Measurements from ENCODE around the gene CRACR2B. TPM values are rescaled to one million over a fixed set of nuclear protein-coding genes. Genes with fewer than 3 reads are reported as not detected.

CRACR2B gene
- polyA plus RNA-seq, 3 donors from 2014 or later = 0.74 to 2.2 TPM; not detected in 1

DNA sequence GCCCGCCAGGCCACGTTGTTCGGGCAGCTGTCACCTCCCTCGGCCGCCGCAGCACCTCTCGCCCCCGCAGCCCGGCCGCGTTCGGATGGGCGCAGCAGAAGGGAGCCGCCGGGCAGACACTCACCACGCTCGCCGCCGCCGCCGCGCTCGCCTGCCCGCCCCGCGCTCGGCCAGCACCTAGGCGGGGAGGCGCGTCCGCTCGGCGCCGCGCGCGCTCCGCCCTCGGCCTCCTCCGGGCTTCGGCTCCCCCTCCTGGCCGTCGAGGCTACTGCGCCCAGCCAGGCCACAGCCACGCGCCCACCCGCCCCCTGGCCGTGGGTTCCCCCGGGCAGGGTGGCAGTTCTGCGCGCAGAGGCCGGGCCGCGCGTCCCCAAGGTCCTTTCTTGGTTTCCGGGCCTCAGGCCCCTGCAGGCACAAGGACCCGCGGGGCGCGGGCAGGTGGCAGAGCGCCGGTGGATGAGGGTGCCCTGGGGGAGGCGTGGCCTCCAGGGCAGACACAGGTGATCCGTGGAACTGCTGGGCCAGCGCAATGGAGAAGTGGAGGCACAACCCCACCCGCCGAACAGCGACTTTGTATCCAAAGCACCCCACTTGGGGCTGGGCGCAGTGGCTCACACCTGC, 29.5 kb upstream of the CRACR2B start, which contains the start of gene SLC25A22:
TSS of gene SLC25A22 (minus strand) at position 189 of the 621 bp plus-strand sequence. CDS start 3,275 bp downstream, outside the sequence.
- peaks cover 0 to 5% (median 5%) of the 10 kb centered on the region in 3 donors for H3K27me3 Mint-ChIP-seq (ENCODE audit: low read depth in 3 of 3)
- peaks cover 10 to 15% of the 10 kb centered on the region in 2 donors for H3K4me1 Mint-ChIP-seq
- DNase-seq = peak; percentile 87 to 89 (median 88)
- H3K27ac Mint-ChIP-seq = peak within 1 kb of the TSS; percentile 92 to 97 (median 94)
- no peaks in the 10 kb centered on the region for H3K9me3 Mint-ChIP-seq
- no peaks in the 10 kb centered on the region for H3K36me3 Mint-ChIP-seq
- peak within 1 kb of the TSS; percentile 90 to 95 (median 92) for H3K4me3 Mint-ChIP-seq

DNA sequence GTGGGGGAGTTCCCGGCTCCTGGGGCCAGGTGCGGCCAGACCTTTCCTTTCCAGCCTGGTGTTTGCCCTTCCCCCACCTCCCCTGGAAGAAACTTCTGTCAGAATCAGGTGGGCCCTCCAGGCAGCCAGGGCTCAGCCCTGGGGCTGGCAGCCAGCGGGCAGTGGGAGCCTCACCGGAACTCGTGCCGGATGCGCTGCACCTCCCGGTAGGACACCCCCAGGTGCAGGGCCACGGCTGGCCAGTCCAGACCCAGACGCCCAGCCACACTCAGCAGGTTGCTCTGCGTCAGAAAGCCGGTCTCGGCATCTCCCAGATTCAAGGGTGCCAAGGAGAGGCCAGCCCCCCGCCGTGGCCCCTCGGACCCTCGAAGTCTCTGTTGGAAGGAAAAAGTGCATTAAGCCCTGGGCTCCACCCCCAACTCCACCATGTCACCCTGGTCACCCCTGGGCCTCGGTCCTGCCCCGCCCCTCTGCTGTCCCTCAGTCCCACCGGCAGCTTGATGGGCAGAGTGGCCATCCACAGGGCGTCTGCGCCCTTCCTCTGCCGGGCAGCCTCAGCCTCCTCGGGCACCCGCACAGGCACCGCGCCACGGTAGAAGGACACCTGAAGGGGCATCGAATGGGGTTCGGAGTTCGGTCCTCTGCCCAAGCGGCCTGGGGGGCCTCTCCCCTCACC, 27.9 kb upstream of the CRACR2B start:
- no peaks in the 10 kb centered on the region for H3K9me3 Mint-ChIP-seq
- H3K4me3 Mint-ChIP-seq = no peak overlapping the region
- H3K36me3 Mint-ChIP-seq = no peaks in the 10 kb centered on the region
- no peak overlapping the region for H3K27ac Mint-ChIP-seq
- peaks cover 0 to 5% (median 5%) of the 10 kb centered on the region in 3 donors for H3K27me3 Mint-ChIP-seq (ENCODE audit: low read depth in 3 of 3)
- DNase-seq = no peak
- peaks cover 10 to 18% of the 10 kb centered on the region in 2 donors for H3K4me1 Mint-ChIP-seq

DNA sequence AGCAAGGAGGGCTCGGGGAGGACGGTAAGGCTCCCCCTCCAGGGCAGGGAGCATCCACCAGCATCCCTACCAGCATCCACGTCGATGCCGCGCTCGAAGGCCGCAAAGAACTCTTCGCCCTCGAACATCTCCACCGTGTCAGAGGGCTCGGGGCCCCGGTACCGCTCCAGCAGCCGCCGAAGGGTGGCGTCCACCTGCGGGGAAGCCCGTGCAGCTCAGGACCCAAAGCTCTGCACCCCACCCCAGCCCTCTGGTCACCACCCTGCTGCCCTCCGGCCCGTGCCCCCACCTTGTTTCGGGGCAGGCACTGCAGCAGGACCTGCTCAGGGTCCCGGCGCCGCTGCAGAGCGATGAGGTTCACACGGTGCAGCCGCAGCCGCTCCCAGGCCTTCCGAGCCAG, 27.2 kb upstream of the CRACR2B start:
- Mint-ChIP-seq H3K9me3 (no peaks in the 10 kb centered on the region), H3K27ac (no peak overlapping the region), H3K4me1 (peaks cover 10 to 18% of the 10 kb centered on the region in 2 donors), H3K27me3 (ENCODE audit: low read depth in 3 of 3) (peaks cover 0 to 6% (median 5%) of the 10 kb centered on the region in 3 donors), H3K36me3 (no peaks in the 10 kb centered on the region), H3K4me3 (no peak overlapping the region)
- DNase-seq = no peak

DNA sequence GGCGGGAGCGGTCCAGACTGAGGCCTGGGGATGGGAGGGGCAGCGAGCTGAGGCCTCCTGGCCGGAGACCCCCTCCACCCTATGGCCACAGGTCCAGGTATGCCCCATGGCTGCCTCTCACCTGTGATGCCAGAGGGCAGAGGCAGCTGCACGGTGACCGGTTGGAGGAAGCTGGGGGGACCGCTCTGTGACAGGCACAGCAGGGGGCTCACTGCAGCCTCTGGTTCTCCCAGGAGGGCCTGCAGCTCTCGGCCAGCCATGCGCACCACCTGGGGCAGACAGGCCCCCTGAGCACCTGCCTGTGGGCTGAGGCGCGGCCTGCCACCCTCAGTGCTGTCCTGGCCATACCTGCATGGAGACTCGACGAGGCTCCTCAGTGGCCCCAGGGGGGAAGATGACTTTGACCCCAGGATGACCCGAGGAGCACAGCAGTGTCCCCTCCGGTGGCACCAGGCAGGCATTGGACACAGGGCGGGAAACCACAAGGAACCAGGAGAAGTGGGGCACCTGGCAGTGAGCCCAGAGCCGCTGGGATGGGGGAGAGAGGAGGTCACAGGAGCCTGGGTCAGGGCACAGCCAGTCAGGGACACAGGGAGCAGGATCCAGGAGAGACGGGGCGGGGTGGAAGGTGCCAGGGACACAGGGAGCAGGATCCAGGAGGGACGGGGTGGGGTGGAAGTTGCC, 26.5 kb upstream of the CRACR2B start:
- H3K4me1 Mint-ChIP-seq = peaks cover 5 to 15% of the 10 kb centered on the region in 2 donors
- no peaks in the 10 kb centered on the region for H3K36me3 Mint-ChIP-seq
- no peak overlapping the region for H3K27ac Mint-ChIP-seq
- no peaks in the 10 kb centered on the region for H3K9me3 Mint-ChIP-seq
- no peak for DNase-seq
- peaks cover 0 to 5% (median 5%) of the 10 kb centered on the region in 3 donors for H3K27me3 Mint-ChIP-seq (ENCODE audit: low read depth in 3 of 3)
- no peak overlapping the region for H3K4me3 Mint-ChIP-seq

DNA sequence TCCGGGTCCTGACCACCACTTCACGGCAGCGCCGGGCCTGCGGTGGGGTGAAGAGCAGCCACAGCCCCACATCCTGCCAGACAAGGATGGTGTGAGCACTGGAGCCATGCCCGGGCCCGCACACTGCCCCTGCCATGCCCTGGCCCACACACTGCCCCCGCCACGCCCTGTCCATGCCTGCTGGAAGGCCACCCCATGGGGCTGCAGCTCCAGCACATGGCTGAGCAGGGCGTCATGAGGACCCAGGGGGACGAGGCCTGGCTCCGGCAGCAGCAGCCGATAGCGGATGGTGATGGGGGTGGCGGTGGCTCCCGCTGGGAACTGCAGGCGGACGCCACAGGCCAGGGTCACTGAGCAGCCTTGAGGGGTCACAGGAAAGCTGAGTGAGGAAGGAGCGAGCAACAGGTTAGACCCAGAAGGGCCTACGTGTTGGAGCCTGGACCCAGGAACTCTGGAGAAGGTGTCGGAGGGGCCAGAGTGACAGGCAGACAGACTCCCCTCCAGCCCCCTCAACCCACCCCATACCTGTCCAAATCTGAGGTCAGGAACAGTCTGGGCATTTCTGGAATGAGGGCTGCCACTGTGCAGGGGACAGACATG, 25.6 kb upstream of the CRACR2B start:
- H3K4me1 Mint-ChIP-seq = peaks cover 0 to 6% of the 10 kb centered on the region in 2 donors
- no peaks in the 10 kb centered on the region for H3K36me3 Mint-ChIP-seq
- H3K27me3 Mint-ChIP-seq (ENCODE audit: low read depth in 3 of 3) = peaks cover 0 to 5% (median 4%) of the 10 kb centered on the region in 3 donors
- no peak overlapping the region for H3K27ac Mint-ChIP-seq
- DNase-seq = no peak
- no peak overlapping the region for H3K4me3 Mint-ChIP-seq
- no peaks in the 10 kb centered on the region for H3K9me3 Mint-ChIP-seq

DNA sequence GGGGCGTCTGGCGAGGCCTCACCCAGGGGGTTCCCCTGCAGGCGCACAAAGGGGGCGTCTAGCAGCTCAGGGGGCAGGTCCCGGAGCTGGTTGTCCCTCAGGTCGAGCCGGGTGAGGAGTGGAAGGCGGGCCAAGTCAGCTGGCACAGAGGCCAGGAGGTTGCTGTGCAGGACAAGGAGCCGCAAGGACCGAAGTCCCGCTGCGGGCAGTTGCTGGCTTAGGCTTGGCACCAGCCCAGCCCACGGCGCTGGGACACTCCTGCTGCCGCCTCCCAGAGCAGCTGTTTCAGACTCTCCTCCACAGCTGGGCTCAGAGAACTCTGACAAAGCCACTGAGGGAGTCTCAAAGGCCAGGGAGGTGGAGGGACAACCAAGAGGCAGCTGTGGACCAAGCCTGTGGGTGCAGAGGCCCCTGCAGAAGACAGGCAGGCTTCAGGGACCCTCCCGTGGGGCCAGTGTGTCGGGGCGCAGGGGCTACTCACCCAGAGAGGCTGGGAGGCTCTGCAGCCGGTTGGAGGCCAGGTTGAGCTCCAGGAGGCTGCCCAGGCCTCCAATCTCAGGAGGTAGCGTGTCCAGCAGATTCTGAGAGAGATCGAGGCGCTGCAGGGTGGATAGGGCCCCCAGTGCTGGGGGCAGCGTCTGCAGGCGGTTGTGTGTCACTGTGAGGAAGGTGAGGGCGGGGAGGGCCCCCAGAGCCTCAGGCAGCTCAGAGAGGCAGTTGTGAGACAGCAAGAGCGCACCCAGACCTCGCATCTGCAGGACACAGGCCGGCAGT, 24.8 kb upstream of the CRACR2B start:
- Mint-ChIP-seq H3K4me3 (peak overlapping the region in 1 of 5 donors; percentile 13), H3K9me3 (no peaks in the 10 kb centered on the region), H3K4me1 (peaks cover 4 to 6% of the 10 kb centered on the region in 2 donors), H3K36me3 (no peaks in the 10 kb centered on the region), H3K27me3 (ENCODE audit: low read depth in 3 of 3) (peaks cover 0 to 2% (median 2%) of the 10 kb centered on the region in 3 donors), H3K27ac (no peak overlapping the region)
- no peak for DNase-seq

DNA sequence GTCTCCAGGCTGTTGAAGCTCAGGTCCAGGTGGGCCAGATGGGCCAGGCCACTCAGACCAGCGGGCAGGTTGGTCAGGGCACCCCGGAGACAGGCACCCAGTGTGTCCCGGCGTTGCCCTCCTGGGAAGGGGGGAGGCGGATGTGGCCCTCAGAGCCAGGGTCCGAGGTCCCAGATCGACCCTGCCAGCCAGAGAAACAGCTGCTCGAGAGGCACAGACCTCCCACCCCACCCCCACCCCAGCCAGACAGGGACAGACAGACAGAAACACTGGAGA, 24.3 kb upstream of the CRACR2B start:
- H3K27ac Mint-ChIP-seq = no peak overlapping the region
- H3K4me1 Mint-ChIP-seq = peaks cover 8% of the 10 kb centered on the region in 2 donors
- H3K36me3 Mint-ChIP-seq = no peaks in the 10 kb centered on the region
- H3K27me3 Mint-ChIP-seq (ENCODE audit: low read depth in 3 of 3) = peaks cover 0 to 4% (median 2%) of the 10 kb centered on the region in 3 donors
- no peak for DNase-seq
- peak overlapping the region in 1 of 5 donors; percentile 26 for H3K4me3 Mint-ChIP-seq
- H3K9me3 Mint-ChIP-seq = no peaks in the 10 kb centered on the region

DNA sequence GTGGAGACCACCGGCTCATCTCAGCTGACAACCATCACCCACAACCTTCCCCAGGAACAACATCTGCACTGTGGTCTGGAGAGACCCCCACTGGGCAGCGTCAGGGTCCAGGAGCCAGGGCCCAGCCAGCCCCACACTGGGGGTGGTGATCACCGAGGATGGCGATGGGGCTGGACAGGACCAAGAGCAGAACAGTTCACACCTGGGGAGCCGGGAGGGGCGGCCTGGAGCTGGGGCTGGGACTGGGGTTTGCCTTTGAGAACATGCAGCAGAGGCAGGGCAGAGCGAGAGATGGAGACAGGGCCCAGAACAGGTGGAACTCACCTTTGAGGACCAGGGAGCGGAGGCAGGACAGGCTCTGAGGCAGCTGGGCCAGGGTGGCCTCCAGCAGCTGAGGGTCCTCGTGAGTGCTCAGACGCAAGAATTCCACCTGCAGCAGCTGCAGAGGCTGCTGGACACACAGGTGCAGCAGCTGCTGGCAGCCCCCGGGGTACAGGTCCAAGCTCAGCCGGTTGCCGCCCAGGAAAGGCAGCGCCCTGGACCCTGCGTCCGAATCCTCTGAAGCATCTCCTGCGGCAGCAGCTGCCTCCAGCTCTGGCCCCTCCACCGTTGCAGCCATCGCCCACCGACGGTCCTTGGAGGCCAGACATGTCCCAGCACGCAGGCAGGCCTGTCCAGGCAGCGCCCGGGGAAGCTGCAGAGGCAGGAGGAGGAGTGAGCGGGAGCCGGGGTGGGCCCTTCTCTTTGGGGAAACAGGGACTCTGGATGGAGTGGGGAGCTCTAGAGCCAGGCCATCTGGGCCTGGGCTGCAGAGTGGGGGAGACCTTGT, 23.7 kb upstream of the CRACR2B start:
- Mint-ChIP-seq H3K27ac (peak overlapping the region in 4 of 6 donors; percentile 40 to 69 (median 64)), H3K36me3 (no peaks in the 10 kb centered on the region), H3K4me3 (peak overlapping the region; percentile 72 to 82 (median 78)), H3K9me3 (no peaks in the 10 kb centered on the region), H3K4me1 (peaks cover 14% of the 10 kb centered on the region in 2 donors), H3K27me3 (ENCODE audit: low read depth in 3 of 3) (peaks cover 0 to 7% (median 2%) of the 10 kb centered on the region in 3 donors)
- no peak for DNase-seq

DNA sequence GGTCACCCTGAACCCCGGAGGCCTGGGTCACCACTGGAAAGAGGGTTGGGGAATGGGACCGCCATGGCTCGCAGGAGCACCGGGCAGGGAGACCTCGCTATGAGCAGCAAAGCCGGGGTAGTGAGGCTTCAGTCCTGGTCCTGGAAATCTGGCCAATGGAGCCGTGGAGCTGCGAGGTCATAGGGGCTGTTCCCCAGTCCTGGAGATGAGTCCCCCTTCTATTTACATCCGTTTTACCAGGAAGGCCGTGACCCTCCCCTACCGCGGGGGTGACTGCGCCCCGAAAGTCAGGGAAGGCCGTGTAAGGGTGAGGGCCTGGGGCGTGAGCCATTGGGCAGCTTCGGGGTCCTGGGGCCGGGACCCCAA, 23.1 kb upstream of the CRACR2B start:
- Mint-ChIP-seq H3K27me3 (ENCODE audit: low read depth in 3 of 3) (peaks cover 2 to 11% (median 6%) of the 10 kb centered on the region in 3 donors), H3K27ac (peak overlapping the region in 4 of 6 donors; percentile 40 to 69 (median 64)), H3K4me1 (peaks cover 15 to 16% of the 10 kb centered on the region in 2 donors), H3K36me3 (no peaks in the 10 kb centered on the region), H3K4me3 (peak overlapping the region; percentile 72 to 82 (median 78)), H3K9me3 (no peaks in the 10 kb centered on the region)
- DNase-seq = no peak

DNA sequence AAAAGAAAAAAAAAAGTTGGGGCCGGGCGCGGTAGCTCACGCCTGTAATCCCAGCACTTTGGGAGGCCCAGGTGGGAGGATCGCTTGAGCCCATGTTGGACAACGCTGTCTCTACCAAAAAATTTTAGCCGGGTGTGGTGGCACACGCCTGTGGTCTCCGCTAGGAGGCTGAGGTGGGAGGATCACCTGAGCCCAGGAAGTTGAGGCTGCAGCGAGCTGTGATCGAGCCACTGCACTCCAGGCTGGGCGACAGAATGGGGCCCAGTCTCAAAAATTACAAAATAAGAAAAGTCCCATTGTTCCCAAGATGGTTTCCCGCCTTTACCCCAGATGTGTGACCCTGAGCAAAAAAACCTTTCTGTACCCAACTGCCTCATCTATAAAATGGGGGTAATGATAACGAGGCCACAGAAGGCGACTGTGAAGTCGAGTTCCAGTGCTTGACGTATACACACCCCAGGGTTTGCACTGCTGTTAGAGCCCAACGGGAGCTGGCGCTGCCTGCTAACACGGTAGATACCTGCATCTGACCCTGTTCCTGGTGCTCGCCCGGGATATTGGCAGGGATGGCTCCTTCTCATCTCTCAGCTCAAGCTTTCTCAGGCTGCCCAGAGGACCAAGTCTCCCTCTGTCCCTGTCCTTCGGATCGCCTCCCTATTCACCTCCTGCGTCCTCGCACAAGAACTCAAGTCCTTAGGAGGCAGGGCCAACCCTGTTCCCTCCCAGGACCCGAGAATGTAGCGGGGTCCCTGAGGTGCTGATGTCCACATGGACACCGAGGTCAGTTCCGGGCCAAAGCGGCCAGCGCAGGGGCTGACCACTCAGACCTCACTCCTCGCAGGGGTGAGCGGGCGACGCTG, 19.1 kb upstream of the CRACR2B start:
- Mint-ChIP-seq H3K27me3 (ENCODE audit: low read depth in 3 of 3) (peaks cover 5 to 21% (median 9%) of the 10 kb centered on the region in 3 donors), H3K36me3 (no peaks in the 10 kb centered on the region), H3K4me3 (peak overlapping the region; percentile 94 to 98 (median 95)), H3K27ac (peak overlapping the region; percentile 96 to 99 (median 98)), H3K9me3 (no peaks in the 10 kb centered on the region), H3K4me1 (peaks cover 37 to 38% of the 10 kb centered on the region in 2 donors)
- no peak for DNase-seq

DNA sequence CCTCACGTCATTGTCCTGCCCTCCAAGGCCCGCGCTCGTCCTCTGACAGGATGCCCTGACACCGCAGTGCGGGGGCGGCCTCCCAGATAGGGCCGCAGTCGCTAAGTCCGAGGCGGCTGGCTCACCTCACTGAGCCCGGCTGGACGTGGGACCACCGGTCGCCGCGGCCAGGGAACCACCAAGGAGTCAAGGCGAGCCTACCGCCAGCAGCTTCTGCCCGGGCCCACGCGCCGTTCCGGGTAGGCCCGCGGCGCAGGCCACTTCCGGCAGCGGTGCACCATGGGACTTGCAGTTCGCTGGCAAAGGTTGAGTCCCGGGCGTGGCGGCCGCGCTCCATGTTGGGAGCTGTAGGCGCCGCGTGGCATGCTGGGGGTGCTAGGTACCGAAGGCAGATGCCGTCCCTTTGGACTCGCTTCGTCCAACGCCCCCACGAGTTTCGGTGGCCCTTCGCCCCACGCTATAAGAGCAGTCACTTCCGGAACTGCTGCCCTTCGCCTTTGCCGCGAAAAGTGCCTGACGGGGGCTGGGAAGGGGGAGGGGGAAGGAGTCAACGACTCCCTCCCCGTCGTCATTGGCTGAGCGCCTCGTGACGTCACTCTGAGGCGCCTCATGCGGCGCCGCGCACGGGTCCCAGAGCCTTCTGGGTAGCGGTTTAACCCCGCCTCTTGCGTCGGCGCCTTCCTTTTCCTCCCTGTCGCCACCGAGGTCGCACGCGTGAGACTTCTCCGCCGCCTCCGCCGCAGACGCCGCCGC, 18.3 kb upstream of the CRACR2B start, which contains the start of gene RPLP2:
TSS of gene RPLP2 (plus strand) at position 681 of the 753 bp plus-strand sequence. CDS start 268 bp downstream, outside the sequence.
- H3K4me3 Mint-ChIP-seq = peak within 1 kb of the TSS; percentile 94 to 98 (median 95)

More for the DNA sequence above, 18.3 kb upstream of the CRACR2B start, which contains the start of gene RPLP2:
- Mint-ChIP-seq H3K36me3 (no peaks in the 10 kb centered on the region), H3K27me3 (ENCODE audit: low read depth in 3 of 3) (peaks cover 5 to 21% (median 9%) of the 10 kb centered on the region in 3 donors), H3K27ac (peak within 1 kb of the TSS; percentile 96 to 99 (median 98)), H3K4me1 (peaks cover 35 to 38% of the 10 kb centered on the region in 2 donors), H3K9me3 (no peaks in the 10 kb centered on the region)
- peak; percentile 97 for DNase-seq
